GM12878 (cell line): ENCODE measurements around the gene KRT7. TPM values are rescaled to one million over a fixed set of nuclear protein-coding genes. Genes with fewer than 3 reads are reported as not detected.
A peak's percentile ranks its signal among the peaks of the same experiment; 100 is the strongest.

Experiments
- ATAC-seq: fragments of 200-7000 bp; cut with Tn5 transposase; 3 replicates; pipeline ENCODE4 v1.9.1; 2020; ENCODE audit warnings: mild to moderate bottlenecking, moderate library complexity
- BruUV-seq: library from RNA; stranded (reverse); fragments of 400-500 nt; replicated peaks from 2 replicates; lab custom pipeline; 2021; lab: Mats Ljungman, UMichigan
- CTCF ChIA-PET: fragments of 300-600 bp; sonication (Branson Sonifier 250); formaldehyde crosslinking; extraction: SDS; loops from one replicate; lab custom pipeline; 2021; ENCODE audit warnings: inconsistent platforms; lab: Yijun Ruan, JAX
- POLR2A ChIA-PET: fragments of 350-600 bp; formaldehyde crosslinking; extraction: SDS; loops from one replicate; lab custom pipeline; 2021; ENCODE audit warnings: inconsistent platforms; lab: Charles Lee
- RAD21 ChIA-PET: fragments of 300-600 bp; sonication (Branson Sonifier 250); formaldehyde crosslinking; loops from one replicate; lab custom pipeline; 2023; ENCODE audit warnings: antibody characterized with exemption; ENCODE audit not compliant: unreplicated experiment; lab: Charles Lee
- SMC1A ChIA-PET: fragments of 300-600 bp; sonication (Branson Sonifier 250); formaldehyde crosslinking; loops from one replicate; lab custom pipeline; 2023; ENCODE audit not compliant: unreplicated experiment, uncharacterized antibody; lab: Charles Lee
- DNase-seq: peaks from one replicate; pipeline ENCODE4 v3.0.0-alpha.2; 2011; ENCODE audit warnings: low read depth, low spot score
- FAIRE-seq: peaks from 3 replicates; lab custom pipeline; 2011; peaks lifted over from hg19 to GRCh38; lab: Jason Lieb, UNC
- H2AFZ ChIP-seq: 2 replicates; pipeline ENCODE4 v1.6.0; 2011; ENCODE audit warnings: low read depth, low read length, control low read depth; ENCODE audit not compliant: control insufficient read depth
- H3K27ac ChIP-seq: 2 replicates; pipeline ENCODE4 v1.5.1; 2011; ENCODE audit warnings: control low read depth; ENCODE audit not compliant: control insufficient read depth, insufficient read depth
- H3K27me3 ChIP-seq, 2 experiments: replicated peaks in 1 of 2; 2 replicates each; pipeline versions ENCODE4 v1.6.0 to v1.6.1; 2011; ENCODE audit warnings: low read length in 1 of 2; ENCODE audit not compliant: control insufficient read depth in 2 of 2, insufficient read depth in 2 of 2
- H3K36me3 ChIP-seq, 2 experiments: 2 replicates each; pipeline ENCODE4 v1.5.1; 2011; ENCODE audit warnings: low read length in 1 of 2; ENCODE audit not compliant: control insufficient read depth in 2 of 2, insufficient read depth in 2 of 2
- H3K4me1 ChIP-seq: 2 replicates; pipeline ENCODE4 v1.6.1; 2011; ENCODE audit warnings: mild to moderate bottlenecking, low read length, moderate library complexity, mixed read lengths; ENCODE audit not compliant: control insufficient read depth, insufficient read depth
- H3K4me2 ChIP-seq: 2 replicates; pipeline ENCODE4 v1.6.0; 2011; ENCODE audit warnings: control low read depth; ENCODE audit not compliant: control insufficient read depth, insufficient read depth
- H3K4me3 ChIP-seq: fragments of 200-600 bp; sonication (generic); 2 replicates; pipeline ENCODE4 v1.5.1; 2016
- H3K79me2 ChIP-seq: 2 replicates; pipeline ENCODE4 v1.6.0; 2011; ENCODE audit warnings: low read length; ENCODE audit not compliant: control insufficient read depth, insufficient read depth
- H3K9ac ChIP-seq: 2 replicates; pipeline ENCODE4 v1.8.0; 2011; ENCODE audit warnings: low read length, control low read depth, mixed read lengths; ENCODE audit not compliant: control insufficient read depth, insufficient read depth
- H3K9me3 ChIP-seq: replicated peaks from 3 replicates; pipeline ENCODE4 v1.5.1; 2011; ENCODE audit warnings: mild to moderate bottlenecking, low read length; ENCODE audit not compliant: control insufficient read depth, insufficient read depth
- H4K20me1 ChIP-seq: 2 replicates; pipeline ENCODE4 v1.6.0; 2011; ENCODE audit not compliant: control insufficient read depth, insufficient read depth
- IKZF1 ChIP-seq: fragments of 450-650 bp; conservative IDR thresholded peaks from 2 replicates; pipeline ENCODE4 v1.6.1; 2017; ENCODE audit warnings: antibody characterized with exemption, mild to moderate bottlenecking
- POLR2AphosphoS2 ChIP-seq: IDR thresholded peaks from 2 replicates; pipeline ENCODE4 v1.6.1; 2011; ENCODE audit warnings: low read depth, mild to moderate bottlenecking, low read length, improper control_type of control experiment, moderate library complexity
- RB1 ChIP-seq: fragments of 450-650 bp; formaldehyde crosslinking; IDR thresholded peaks from 2 replicates; pipeline ENCODE4 v1.6.1; 2017; ENCODE audit warnings: mild to moderate bottlenecking, borderline replicate concordance
- SMC3 ChIP-seq: IDR thresholded peaks from 2 replicates; pipeline ENCODE4 v1.6.1; 2011; ENCODE audit warnings: low read length, improper control_type of control experiment, borderline replicate concordance
- SREBF1 ChIP-seq: IDR thresholded peaks from 2 replicates; pipeline ENCODE4 v1.6.1; 2012; ENCODE audit warnings: mild to moderate bottlenecking, low read length
- WGBS: methylation state at CpG from one replicate; pipeline ENCODE4 v1.1.6; 2016; ENCODE audit warnings: low lambda C conversion rate; ENCODE audit not compliant: insufficient replicate concordance, insufficient coverage; ENCODE audit errors: missing lambda C conversion rate; 5-methylcytosine and 5-hydroxymethylcytosine counted together
- in situ Hi-C: fragments of 300-500 bp; cut with MboI; formaldehyde crosslinking; loops from 9 replicates; pipeline ENCODE4 v1.14.3; 2018; ENCODE audit warnings: mixed read lengths
- intact Hi-C: fragments of 100-400 bp; cut with micrococcal nuclease; formaldehyde crosslinking; loops from one replicate; pipeline ENCODE4 v1.14.2; 2022; ENCODE audit not compliant: unreplicated experiment
- polyA plus RNA-seq, 11 experiments: library from polyadenylated mRNA; depleted of rRNA in 4 of 11; unstranded in 6 of 11; stranded (reverse) in 5 of 11; fragments of >200 nt; fragmentation: Nextera tagmentation in 4 of 11; fragmentation: Illumina TruSeq in 1 of 11; extraction: Ambion mirVana in 4 of 11; extraction: Trizol in 1 of 11; gene quantifications; 1 replicate in 1 of 11; 2 replicates in 10 of 11; pipeline versions ENCODE4 v1.2.1 to v1.2.3, GENCODE V29; 2011 to 2016; ENCODE audit warnings: inconsistent platforms in 2 of 11, missing spikeins in 2 of 11, low read depth in 1 of 11
- total RNA-seq, 4 experiments: library from RNA; depleted of rRNA in 3 of 4; stranded (reverse); fragments of >200 nt in 3 of 4; fragmentation: Illumina TruSeq in 1 of 4; extraction: Trizol in 1 of 4; gene quantifications; 2 replicates each; pipeline versions ENCODE4 v1.2.1 to v1.2.3, GENCODE V29; 2013 to 2021
- TF ChIP-seq, protein P1 (sequence below), 3 experiments: IDR thresholded peaks in 2 of 3; conservative IDR thresholded peaks in 1 of 3; 2 replicates each; pipeline ENCODE4 v1.5.1; 2011; ENCODE audit warnings: low read depth in 3 of 3, low read length in 3 of 3, mild to moderate bottlenecking in 3 of 3, control low read depth in 2 of 3, moderate library complexity in 2 of 3, inconsistent platforms in 1 of 3, mixed read lengths in 1 of 3; ENCODE audit not compliant: control insufficient read depth in 2 of 3, insufficient read depth in 1 of 3; ENCODE audit errors: extremely low read depth in 1 of 3

Gene KRT7
- total and polyA plus RNA-seq, 10 of the 15 experiments (the other 5 are each of a cell fraction or from before 2014, with no cell fraction given) = 0.90 to 18.7 (median 4.8) TPM

DNA sequence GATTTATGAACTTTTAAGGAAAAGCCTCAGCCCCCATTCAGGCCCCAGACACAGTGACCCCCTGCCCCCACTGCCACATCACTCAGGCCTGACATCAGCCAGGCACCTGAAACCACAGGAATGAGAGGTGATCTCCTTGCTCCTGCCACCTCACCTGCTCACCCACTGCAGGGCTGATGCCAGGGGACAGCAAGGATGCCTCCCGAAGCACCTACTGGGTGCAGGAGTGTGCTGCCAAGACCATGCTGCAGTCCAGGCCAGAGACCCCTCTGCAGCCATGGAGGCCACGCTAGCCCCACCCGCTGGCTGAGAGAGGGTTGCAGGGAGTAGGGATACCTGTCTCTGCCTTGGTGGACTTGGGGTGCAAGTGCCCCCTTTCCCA lies 18.6 kb upstream of the KRT7 start:
- H3K9me3 ChIP-seq = no peaks in the 10 kb centered on the region
- CTCF ChIA-PET = interaction anchor here (1.0 to 3.9 kb wide), 6 partner anchors 9 to 80 kb away, joined by 3 to 27 read pairs (median 6); no protein-coding TSS in a partner anchor
- SMC1A ChIA-PET = interaction anchor here (1.5 kb wide), 1 partner anchor 49 kb away, joined by 3 read pairs; no protein-coding TSS in a partner anchor
- in situ Hi-C loops = no loop called here
- no peaks in the 10 kb centered on the region for H4K20me1 ChIP-seq
- no peaks in the 10 kb centered on the region for H3K4me1 ChIP-seq
- RAD21 ChIA-PET = no interaction called here
- DNase-seq (no peak), ATAC-seq (peak; percentile 53), FAIRE-seq (no peak)
- no TSS peak for BruUV-seq
- H3K4me2 ChIP-seq = no peak overlapping the region
- no peak overlapping the region for H3K27ac ChIP-seq
- H3K36me3 ChIP-seq = no peaks in the 10 kb centered on the region
- H3K4me3 ChIP-seq = no peak overlapping the region
- H3K27me3 ChIP-seq = peaks cover 0 to 6% of the 10 kb centered on the region in 2 experiments; a peak in 2 of 4 replicates
- POLR2A ChIA-PET = no interaction called here
- 2% methylated on average over 3 of the region's 3 CpGs for WGBS
- intact Hi-C loops = loop anchor here (10.0 kb wide), 1 partner anchor 110 kb away; the partner anchor contains the start of gene KRT83
- H3K9ac ChIP-seq = no peak overlapping the region
- no peaks in the 10 kb centered on the region for H3K79me2 ChIP-seq
- H2AFZ ChIP-seq = no peak overlapping the region
- TF ChIP-seq SMC3 (0 out of 2 replicates have a peak, but pooled peaks have one; percentile 5), RB1 (no peak), IKZF1 (no peak), SREBF1 (no peak), POLR2AphosphoS2 (no peak)
- TF ChIP-seq, protein P1, sequence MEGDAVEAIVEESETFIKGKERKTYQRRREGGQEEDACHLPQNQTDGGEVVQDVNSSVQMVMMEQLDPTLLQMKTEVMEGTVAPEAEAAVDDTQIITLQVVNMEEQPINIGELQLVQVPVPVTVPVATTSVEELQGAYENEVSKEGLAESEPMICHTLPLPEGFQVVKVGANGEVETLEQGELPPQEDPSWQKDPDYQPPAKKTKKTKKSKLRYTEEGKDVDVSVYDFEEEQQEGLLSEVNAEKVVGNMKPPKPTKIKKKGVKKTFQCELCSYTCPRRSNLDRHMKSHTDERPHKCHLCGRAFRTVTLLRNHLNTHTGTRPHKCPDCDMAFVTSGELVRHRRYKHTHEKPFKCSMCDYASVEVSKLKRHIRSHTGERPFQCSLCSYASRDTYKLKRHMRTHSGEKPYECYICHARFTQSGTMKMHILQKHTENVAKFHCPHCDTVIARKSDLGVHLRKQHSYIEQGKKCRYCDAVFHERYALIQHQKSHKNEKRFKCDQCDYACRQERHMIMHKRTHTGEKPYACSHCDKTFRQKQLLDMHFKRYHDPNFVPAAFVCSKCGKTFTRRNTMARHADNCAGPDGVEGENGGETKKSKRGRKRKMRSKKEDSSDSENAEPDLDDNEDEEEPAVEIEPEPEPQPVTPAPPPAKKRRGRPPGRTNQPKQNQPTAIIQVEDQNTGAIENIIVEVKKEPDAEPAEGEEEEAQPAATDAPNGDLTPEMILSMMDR (IDR thresholded peaks at IDR 0.05 in 2 of 3, conservative IDR thresholded peaks at IDR 0.05 in 1 of 3; ENCODE audit: control insufficient read depth in 2 of 3, extremely low read depth in 1 of 3, insufficient read depth in 1 of 3, low read depth in 3 of 3, low read length in 3 of 3) = peak; percentile 26 to 52 (median 39); a peak in 5 of 6 replicates
- TF ChIP-seq, all 136 proteins: peak for 2
